ENCODE data around the gene HOXC12. TPM values are rescaled to one million over a fixed set of nuclear protein-coding genes. Genes with fewer than 3 reads are reported as not detected.

HOXC12 gene
- total RNA-seq, 2 experiments from 2014 or later = not detected

DNA sequence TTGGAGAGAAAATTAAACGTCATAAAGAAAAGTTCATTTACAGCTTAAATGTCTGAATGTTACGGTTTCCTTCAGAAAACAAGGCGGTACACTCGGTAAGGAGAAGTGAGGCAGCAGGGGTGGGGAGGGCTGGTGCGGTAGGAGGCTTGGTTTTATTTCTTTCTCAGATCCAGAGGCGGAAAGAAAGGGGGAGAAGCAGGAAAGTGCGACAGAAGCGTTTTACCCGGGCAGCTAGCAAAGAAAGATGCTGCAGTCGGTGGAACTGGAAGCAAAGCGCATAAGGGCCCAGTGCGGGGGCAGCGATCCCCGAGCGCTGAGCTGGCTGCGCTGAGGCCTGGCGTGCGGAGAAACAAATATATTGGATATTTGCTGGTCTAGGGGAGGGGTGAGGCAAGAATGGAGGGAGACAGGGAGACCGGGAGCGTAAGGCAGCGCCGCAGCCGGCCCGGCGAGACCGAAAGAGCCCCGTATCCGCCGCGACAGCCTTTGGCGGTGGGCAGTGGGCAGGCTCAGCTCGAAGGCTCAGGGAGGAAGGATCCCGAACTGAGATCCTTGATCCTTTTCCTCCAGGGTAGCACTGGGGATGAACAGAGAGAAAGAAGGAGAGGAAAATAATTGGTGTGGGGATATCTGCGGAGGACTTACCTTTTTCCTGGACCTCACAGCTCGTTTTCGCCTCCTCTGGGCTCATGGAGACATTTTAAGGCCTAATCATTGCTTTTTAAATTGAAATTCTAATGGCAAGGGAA is 11.9 kb downstream of the HOXC12 start:
- H4K20me1 ChIP-seq (ENCODE audit: insufficient read depth, low read length) = no peaks in the 10 kb centered on the region
- ChIA-PET CTCF (ENCODE audit: unreplicated experiment) (no interaction called here), POLR2A (interaction anchor here (0.6 kb wide), 1 partner anchor 1655 kb away, joined by 4 read pairs; no protein-coding TSS in a partner anchor)
- no peaks in the 10 kb centered on the region for H3K9me3 ChIP-seq (ENCODE audit: low read length)
- peak overlapping the region; percentile 46 for H3K4me2 ChIP-seq (ENCODE audit: low read length)
- H2AFZ ChIP-seq (ENCODE audit: low read length) = no peak overlapping the region
- no peak overlapping the region for H3K4me3 ChIP-seq (ENCODE audit: low read depth, low read length, poor library complexity, severe bottlenecking)
- H3K79me2 ChIP-seq (ENCODE audit: insufficient read depth, low read depth, low read length) = no peaks in the 10 kb centered on the region
- no peak for DNase-seq (ENCODE audit: low spot score)
- no TSS peak for BruUV-seq (replicated peaks)
- TF ChIP-seq, protein P1, sequence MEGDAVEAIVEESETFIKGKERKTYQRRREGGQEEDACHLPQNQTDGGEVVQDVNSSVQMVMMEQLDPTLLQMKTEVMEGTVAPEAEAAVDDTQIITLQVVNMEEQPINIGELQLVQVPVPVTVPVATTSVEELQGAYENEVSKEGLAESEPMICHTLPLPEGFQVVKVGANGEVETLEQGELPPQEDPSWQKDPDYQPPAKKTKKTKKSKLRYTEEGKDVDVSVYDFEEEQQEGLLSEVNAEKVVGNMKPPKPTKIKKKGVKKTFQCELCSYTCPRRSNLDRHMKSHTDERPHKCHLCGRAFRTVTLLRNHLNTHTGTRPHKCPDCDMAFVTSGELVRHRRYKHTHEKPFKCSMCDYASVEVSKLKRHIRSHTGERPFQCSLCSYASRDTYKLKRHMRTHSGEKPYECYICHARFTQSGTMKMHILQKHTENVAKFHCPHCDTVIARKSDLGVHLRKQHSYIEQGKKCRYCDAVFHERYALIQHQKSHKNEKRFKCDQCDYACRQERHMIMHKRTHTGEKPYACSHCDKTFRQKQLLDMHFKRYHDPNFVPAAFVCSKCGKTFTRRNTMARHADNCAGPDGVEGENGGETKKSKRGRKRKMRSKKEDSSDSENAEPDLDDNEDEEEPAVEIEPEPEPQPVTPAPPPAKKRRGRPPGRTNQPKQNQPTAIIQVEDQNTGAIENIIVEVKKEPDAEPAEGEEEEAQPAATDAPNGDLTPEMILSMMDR (conservative IDR thresholded peaks at IDR 0.05; ENCODE audit: low read length) = no peak
- no peak for TF ChIP-seq EZH2phosphoT487 (IDR thresholded peaks at IDR 0.05; ENCODE audit: borderline replicate concordance, low read depth, low read length)
- no peaks in the 10 kb centered on the region for H3K9me2 ChIP-seq (ENCODE audit: insufficient read depth, low read length)
- intact Hi-C loops (cut with micrococcal nuclease; ENCODE audit: unreplicated experiment) = no loop called here
- H3K36me3 ChIP-seq (ENCODE audit: insufficient read depth, low read length) = no peaks in the 10 kb centered on the region
- H3K27ac ChIP-seq (ENCODE audit: low read depth, low read length, poor library complexity, severe bottlenecking) = no peak overlapping the region
- peaks cover 14% of the 10 kb centered on the region for H3K4me1 ChIP-seq (ENCODE audit: insufficient read depth, low read length, poor library complexity, severe bottlenecking)

DNA sequence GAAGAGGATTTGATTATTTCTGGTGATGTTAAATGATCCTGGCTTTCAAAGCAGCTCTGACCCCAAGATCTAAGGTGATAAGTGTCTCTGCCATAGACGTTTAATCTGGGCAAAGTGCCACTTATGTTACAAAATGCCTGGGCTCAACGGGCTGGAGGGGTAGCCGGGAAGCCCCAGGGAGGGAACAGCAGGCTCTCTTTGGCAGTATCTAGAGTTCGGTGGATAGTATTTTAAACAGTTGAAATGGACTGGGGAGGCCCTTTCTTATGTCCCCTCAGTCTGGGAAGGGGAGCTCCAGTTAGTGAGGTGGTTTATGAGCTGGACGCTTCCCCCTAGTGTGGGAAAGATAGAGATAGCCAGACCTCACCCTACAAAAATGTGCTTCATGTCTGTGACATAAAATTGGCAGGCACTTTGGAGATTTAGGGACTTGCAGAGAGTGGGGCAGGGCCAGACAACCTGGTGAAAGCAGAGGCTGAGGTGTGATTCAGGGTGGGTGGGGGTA is 12.8 kb downstream of the HOXC12 start:
- intact Hi-C loops (cut with micrococcal nuclease; ENCODE audit: unreplicated experiment) = no loop called here
- TF ChIP-seq, protein P1 (conservative IDR thresholded peaks at IDR 0.05; ENCODE audit: low read length) = no peak
- no peak for TF ChIP-seq EZH2phosphoT487 (IDR thresholded peaks at IDR 0.05; ENCODE audit: borderline replicate concordance, low read depth, low read length)

More for the DNA sequence above, 12.8 kb downstream of the HOXC12 start:
- CTCF ChIA-PET (ENCODE audit: unreplicated experiment) = no interaction called here
- Histone ChIP-seq H4K20me1 (ENCODE audit: insufficient read depth, low read length) (no peaks in the 10 kb centered on the region), H3K4me1 (ENCODE audit: insufficient read depth, low read length, poor library complexity, severe bottlenecking) (peaks cover 14% of the 10 kb centered on the region), H3K36me3 (ENCODE audit: insufficient read depth, low read length) (no peaks in the 10 kb centered on the region), H3K4me3 (ENCODE audit: low read depth, low read length, poor library complexity, severe bottlenecking) (no peak overlapping the region), H3K9me2 (ENCODE audit: insufficient read depth, low read length) (no peaks in the 10 kb centered on the region), H3K79me2 (ENCODE audit: insufficient read depth, low read depth, low read length) (no peaks in the 10 kb centered on the region), H3K4me2 (ENCODE audit: low read length) (no peak overlapping the region), H3K9me3 (ENCODE audit: low read length) (no peaks in the 10 kb centered on the region), H3K27ac (ENCODE audit: low read depth, low read length, poor library complexity, severe bottlenecking) (no peak overlapping the region), H2AFZ (ENCODE audit: low read length) (no peak overlapping the region)
- POLR2A ChIA-PET = no interaction called here
- no TSS peak for BruUV-seq (replicated peaks)
- DNase-seq (ENCODE audit: low spot score) = no peak

Data from OCI-LY7 (cell line).